ENCODE data around the gene FANCD2. TPM values are rescaled to one million over a fixed set of nuclear protein-coding genes. Genes with fewer than 3 reads are reported as not detected.
"Not testable (repeated sequence)": the region's sequence is repeated elsewhere in the genome, so short reads cannot be mapped to it uniquely, and the experiment has no call there.

Gene FANCD2
- polyA plus RNA-seq, 1 of the 3 experiments (the other 2 are of a cell fraction), result 7.3 TPM

- no peak overlapping the region for H3K4me2 ChIP-seq
- H3K27ac ChIP-seq (ENCODE audit: low read depth in 2 of 2, low read length in 1 of 2), result no peak overlapping the region
- peaks cover 78% of the 10 kb centered on the region for H3K79me2 ChIP-seq (ENCODE audit: insufficient read depth)
- peaks cover 18 to 45% of the 10 kb centered on the region in 2 experiments for H3K36me3 ChIP-seq (replicated peaks in 1 of 2; ENCODE audit: control insufficient read depth in 1 of 2, insufficient read depth in 2 of 2, low read length in 1 of 2)
- H3K9ac ChIP-seq, result no peak overlapping the region
- POLR2A ChIA-PET, result no interaction called here
- no peak overlapping the region for H3K4me3 ChIP-seq (ENCODE audit: low read depth in 2 of 2, low read length in 1 of 2)
- 96% methylated on average over 4 of the region's 4 CpGs for WGBS (ENCODE audit: low lambda C conversion rate)
- H2AFZ ChIP-seq (ENCODE audit: low read depth), result no peak overlapping the region
- peaks cover 0 to 2% of the 10 kb centered on the region in 2 experiments; a peak in 1 of 4 replicates for H3K4me1 ChIP-seq (ENCODE audit: control insufficient read depth in 1 of 2, insufficient read depth in 2 of 2, low read depth in 1 of 2, low read length in 1 of 2)
- H3F3A ChIP-seq (replicated peaks; ENCODE audit: insufficient read depth), result no peaks in the 10 kb centered on the region
- H3K9me2 ChIP-seq, result no peaks in the 10 kb centered on the region
- TF ChIP-seq EZH2phosphoT487 (IDR thresholded peaks at IDR 0.05; ENCODE audit: borderline replicate concordance, low read depth) (no peak), IRF3 (IDR thresholded peaks at IDR 0.05; ENCODE audit: low read depth, low read length) (no peak), TEAD4 (IDR thresholded peaks at IDR 0.05; ENCODE audit: borderline replicate concordance, insufficient read depth) (no peak), TAF1 (IDR thresholded peaks at IDR 0.05; ENCODE audit: borderline replicate concordance, low read depth, low read length) (no peak), NRF1 (IDR thresholded peaks at IDR 0.05; ENCODE audit: low read depth, low read length) (no peak), EP300 (IDR thresholded peaks at IDR 0.05; ENCODE audit: borderline replicate concordance in 1 of 2, low read depth in 1 of 2, low read length in 1 of 2) (no peak), TCF12 (IDR thresholded peaks at IDR 0.05) (no peak), USF2 (IDR thresholded peaks at IDR 0.05; ENCODE audit: borderline replicate concordance, low read depth, low read length) (no peak), MXI1 (IDR thresholded peaks at IDR 0.05; ENCODE audit: low read depth, low read length) (no peak), CTCF (IDR thresholded peaks at IDR 0.05) (no peak)
- CTCF ChIA-PET, result interaction anchor here (0.9 kb wide), 1 partner anchor 30 kb away, joined by 3 read pairs; no protein-coding TSS in a partner anchor
- no peak for DNase-seq
- H3K9me3 ChIP-seq, result no peaks in the 10 kb centered on the region
- H4K20me1 ChIP-seq (ENCODE audit: insufficient read depth), result peaks cover 41% of the 10 kb centered on the region
- H3K27me3 ChIP-seq (ENCODE audit: insufficient read depth), result no peaks in the 10 kb centered on the region
Measured at GRCh38 chr3:10122724-10123123, 96.5 kb downstream of the FANCD2 start.

- H3K9me2 ChIP-seq; CTCF ChIA-PET; POLR2A ChIA-PET; H2AFZ ChIP-seq (ENCODE audit: low read depth); H3K79me2 ChIP-seq (ENCODE audit: insufficient read depth); H3K4me3 ChIP-seq (ENCODE audit: low read depth in 2 of 2, low read length in 1 of 2); H3F3A ChIP-seq (replicated peaks; ENCODE audit: insufficient read depth); H3K36me3 ChIP-seq (replicated peaks in 1 of 2; ENCODE audit: control insufficient read depth in 1 of 2, insufficient read depth in 2 of 2, low read length in 1 of 2); DNase-seq; H3K27ac ChIP-seq (ENCODE audit: low read depth in 2 of 2, low read length in 1 of 2); H3K9me3 ChIP-seq; H3K27me3 ChIP-seq (ENCODE audit: insufficient read depth); H3K9ac ChIP-seq; H3K4me2 ChIP-seq; H3K4me1 ChIP-seq (ENCODE audit: control insufficient read depth in 1 of 2, insufficient read depth in 2 of 2, low read depth in 1 of 2, low read length in 1 of 2); H4K20me1 ChIP-seq (ENCODE audit: insufficient read depth): not testable (repeated sequence)
- WGBS (ENCODE audit: low lambda C conversion rate), result 83% methylated on average over 9 of the region's 9 CpGs
Measured at GRCh38 chr3:10135872-10136271, 109.6 kb downstream of the FANCD2 start.
